NCI-H526 treated with DMSO at 0.1 percent for 48 hours (cell line): Measurements from ENCODE around the gene C5orf52.
"Not testable (repeated sequence)": the region's sequence is repeated elsewhere in the genome, so short reads cannot be mapped to it uniquely, and the experiment has no call there.

Experiments used
- DNase-seq: peaks from one replicate; lab custom pipeline; 2025; lab: John Stamatoyannopoulos, UW

The C5orf52 gene

GRCh38 chr5:157679801-157680200 lies 8.5 kb downstream of the C5orf52 start:
- DNase-seq, result no peak

- DNase-seq, result no peak
Observed at GRCh38 chr5:157680239-157680638, 8.9 kb downstream of the C5orf52 start.

- no peak for DNase-seq
Observed at GRCh38 chr5:157681048-157681447, 9.7 kb downstream of the C5orf52 start.

GRCh38 chr5:157682257-157682656 lies 10.9 kb downstream of the C5orf52 start:
- no peak for DNase-seq

- DNase-seq, result not testable (repeated sequence)
Observed at GRCh38 chr5:157686276-157687197, 15.2 kb downstream of the C5orf52 start.

GRCh38 chr5:157687198-157687554 lies 15.8 kb downstream of the C5orf52 start:
- no peak for DNase-seq

- no peak for DNase-seq
Observed at GRCh38 chr5:157689942-157690689, 18.8 kb downstream of the C5orf52 start.

GRCh38 chr5:157690690-157691433 lies 19.5 kb downstream of the C5orf52 start:
- no peak for DNase-seq

GRCh38 chr5:157693816-157694215 lies 22.5 kb downstream of the C5orf52 start:
- DNase-seq, result not testable (repeated sequence)

GRCh38 chr5:157696154-157696553 lies 24.8 kb downstream of the C5orf52 start:
- not testable (repeated sequence) for DNase-seq

- DNase-seq, result not testable (repeated sequence)
Observed at GRCh38 chr5:157698674-157699073, 27.3 kb downstream of the C5orf52 start.

- DNase-seq, result no peak
Observed at GRCh38 chr5:157703736-157704135, 32.4 kb downstream of the C5orf52 start.

- no peak for DNase-seq
Observed at GRCh38 chr5:157708866-157709265, 37.5 kb downstream of the C5orf52 start.

- no peak for DNase-seq
Observed at GRCh38 chr5:157709346-157709745, 38.0 kb downstream of the C5orf52 start.

- DNase-seq, result no peak
Observed at GRCh38 chr5:157710431-157710830, 39.1 kb downstream of the C5orf52 start.

- no peak for DNase-seq
Observed at GRCh38 chr5:157710882-157711281, 39.5 kb downstream of the C5orf52 start.

- DNase-seq, result no peak
Observed at GRCh38 chr5:157713830-157714595, 42.7 kb downstream of the C5orf52 start.

- no peak for DNase-seq
Observed at GRCh38 chr5:157714596-157714864, 43.2 kb downstream of the C5orf52 start.

GRCh38 chr5:157718519-157718918 lies 47.2 kb downstream of the C5orf52 start:
- DNase-seq, result no peak

- no peak for DNase-seq
Observed at GRCh38 chr5:157719245-157719644, 47.9 kb downstream of the C5orf52 start.

- DNase-seq, result no peak
Observed at GRCh38 chr5:157721159-157721558, 49.8 kb downstream of the C5orf52 start.

- DNase-seq, result not testable (repeated sequence)
Observed at GRCh38 chr5:157722895-157723294, 51.6 kb downstream of the C5orf52 start.
